Naive thymus-derived CD8-positive, alpha-beta T cell (primary cell): ENCODE results near the gene HEMK1. TPM values are rescaled to one million over a fixed set of nuclear protein-coding genes. Genes with fewer than 3 reads are reported as not detected.
A peak's percentile ranks its signal among the peaks of the same experiment; 100 is the strongest.

Experiments used
- ATAC-seq, 2 donors: fragments of 150-1000 bp; cut with Tn5 transposase in 1 of 2; sonication (Bioruptor Pico), chemical (Tn5 transposase) in 1 of 2; 1 replicate in 1 of 2; 2 replicates in 1 of 2; pipeline ENCODE4 v1.10.0; 2021; ENCODE audit warnings: mild to moderate bottlenecking in 2 of 2, moderate library complexity in 2 of 2
- POLR2A ChIA-PET: fragments of 350-600 bp; sonication (Branson Sonifier 250); formaldehyde crosslinking; loops from one replicate; lab custom pipeline; 2021; ENCODE audit warnings: antibody characterized with exemption; lab: Charles Lee
- DNase-seq, 10 donors: peaks; one replicate each; pipeline versions ENCODE4 v3.0.0 to v3.0.0-alpha.2; 2020 to 2022
- H3K27ac Mint-ChIP-seq, 10 donors: one replicate each; pipeline ENCODE4 v1.8.0; 2020 to 2022; ENCODE audit warnings: mild to moderate bottlenecking in 10 of 10, mixed read lengths in 10 of 10, moderate library complexity in 4 of 10, inconsistent platforms in 1 of 10
- H3K27me3 Mint-ChIP-seq, 5 donors: one replicate each; pipeline ENCODE4 v1.8.0; 2021 to 2022; ENCODE audit warnings: mixed read lengths in 5 of 5
- H3K36me3 Mint-ChIP-seq, 3 donors: one replicate each; pipeline ENCODE4 v1.8.0; 2020 to 2022; ENCODE audit warnings: mixed read lengths in 3 of 3, mild to moderate bottlenecking in 2 of 3, inconsistent platforms in 1 of 3
- H3K4me1 Mint-ChIP-seq, 4 donors: one replicate each; pipeline ENCODE4 v1.8.0; 2021 to 2022; ENCODE audit warnings: mixed read lengths in 4 of 4
- H3K4me3 Mint-ChIP-seq, 10 donors: one replicate each; pipeline ENCODE4 v1.8.0; 2020 to 2022; ENCODE audit warnings: mild to moderate bottlenecking in 10 of 10, mixed read lengths in 10 of 10, moderate library complexity in 6 of 10, inconsistent platforms in 1 of 10
- H3K9me3 Mint-ChIP-seq, 9 donors: one replicate each; pipeline ENCODE4 v1.8.0; 2020 to 2022; ENCODE audit warnings: mixed read lengths in 9 of 9, mild to moderate bottlenecking in 3 of 9, inconsistent platforms in 1 of 9, moderate library complexity in 1 of 9
- polyA plus RNA-seq, 3 donors: library from polyadenylated mRNA; unstranded; fragments of 300-500 nt; fragmentation: Illumina TruSeq; gene quantifications; one replicate each; pipeline ENCODE4 v1.2.3, GENCODE V29; 2021
- total RNA-seq, 8 experiments: library from RNA in 2 of 8; stranded (reverse) in 2 of 8; gene quantifications; one replicate each; pipeline ENCODE4 v1.2.3 and lab custom pipeline; 2021 to 2026

The HEMK1 gene, protein sequence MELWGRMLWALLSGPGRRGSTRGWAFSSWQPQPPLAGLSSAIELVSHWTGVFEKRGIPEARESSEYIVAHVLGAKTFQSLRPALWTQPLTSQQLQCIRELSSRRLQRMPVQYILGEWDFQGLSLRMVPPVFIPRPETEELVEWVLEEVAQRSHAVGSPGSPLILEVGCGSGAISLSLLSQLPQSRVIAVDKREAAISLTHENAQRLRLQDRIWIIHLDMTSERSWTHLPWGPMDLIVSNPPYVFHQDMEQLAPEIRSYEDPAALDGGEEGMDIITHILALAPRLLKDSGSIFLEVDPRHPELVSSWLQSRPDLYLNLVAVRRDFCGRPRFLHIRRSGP
- total RNA-seq (10 to 100 TPM; 65.1 to 67.1 TPM), polyA plus RNA-seq (10 to 100 TPM; 20.2 to 43.1 (median 30.3) TPM), total RNA-seq (lab: John Stamatoyannopoulos, UW) (89.7 to 143 (median 105) reads per million in 6 experiments)

DNA sequence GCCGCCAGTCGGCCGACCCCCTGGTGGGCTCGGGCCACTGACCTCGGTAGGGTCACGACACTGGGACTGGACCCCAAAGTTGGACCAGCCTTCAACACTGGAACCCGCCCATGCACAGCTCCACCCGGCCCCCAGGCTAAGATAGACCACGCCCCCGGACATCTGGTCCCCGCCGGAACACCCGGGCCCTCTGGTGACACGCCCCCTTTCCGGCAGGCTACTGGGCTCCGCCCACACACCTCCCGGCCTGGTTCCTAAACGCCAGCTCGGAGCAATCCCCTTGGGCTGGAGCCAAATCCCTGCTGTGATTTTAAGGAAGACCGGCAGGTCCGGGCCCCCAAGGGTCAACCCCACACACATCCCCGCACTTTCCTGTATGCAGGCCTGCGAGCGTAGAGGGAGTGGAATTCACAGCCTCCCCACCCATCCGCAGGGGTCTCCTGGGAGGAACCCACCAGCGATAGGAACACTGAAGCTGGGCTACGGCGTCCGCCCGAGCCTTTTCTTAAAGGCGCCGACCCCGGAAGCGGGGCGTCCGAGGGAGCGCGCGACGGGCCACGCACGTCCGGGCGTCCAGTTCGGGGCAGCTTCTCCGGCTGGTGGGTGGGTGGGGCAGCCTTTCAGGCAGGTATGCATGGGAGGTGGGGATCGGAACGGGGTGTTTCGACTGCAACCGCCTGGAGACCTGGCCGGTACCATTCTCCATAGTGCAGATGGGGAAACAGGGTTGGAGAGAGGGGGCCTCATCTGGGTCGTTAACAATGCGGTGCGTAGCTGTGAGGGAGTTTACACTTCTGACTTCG is at the start of gene HEMK1:
Gene HEMK1, plus strand, starts transcription at position 576 of the 803 bp plus-strand sequence. CDS start 1,583 bp downstream, outside the sequence.
- peaks cover 36 to 79% (median 72%) of the 10 kb centered on the region in 4 donors for H3K4me1 Mint-ChIP-seq
- H3K27ac Mint-ChIP-seq, result peak within 1 kb of the TSS; percentile 93 to 98 (median 96)
- H3K27me3 Mint-ChIP-seq, result no peaks in the 10 kb centered on the region
- peaks cover 0 to 3% (median 0%) of the 10 kb centered on the region in 3 donors for H3K36me3 Mint-ChIP-seq
- peak; percentile 88 to 96 (median 93) for DNase-seq
- ATAC-seq, result peak; percentile 62 to 67
- no peaks in the 10 kb centered on the region for H3K9me3 Mint-ChIP-seq
- POLR2A ChIA-PET, result interaction anchor here (0.5 to 18.7 kb wide), 33 partner anchors 8 to 1426 kb away, joined by 3 to 623 read pairs (median 4); partner anchors contain the start of genes CACNA2D2, CISH, CYB561D2 and DOCK3
- peak within 1 kb of the TSS; percentile 92 to 98 (median 97) for H3K4me3 Mint-ChIP-seq

DNA sequence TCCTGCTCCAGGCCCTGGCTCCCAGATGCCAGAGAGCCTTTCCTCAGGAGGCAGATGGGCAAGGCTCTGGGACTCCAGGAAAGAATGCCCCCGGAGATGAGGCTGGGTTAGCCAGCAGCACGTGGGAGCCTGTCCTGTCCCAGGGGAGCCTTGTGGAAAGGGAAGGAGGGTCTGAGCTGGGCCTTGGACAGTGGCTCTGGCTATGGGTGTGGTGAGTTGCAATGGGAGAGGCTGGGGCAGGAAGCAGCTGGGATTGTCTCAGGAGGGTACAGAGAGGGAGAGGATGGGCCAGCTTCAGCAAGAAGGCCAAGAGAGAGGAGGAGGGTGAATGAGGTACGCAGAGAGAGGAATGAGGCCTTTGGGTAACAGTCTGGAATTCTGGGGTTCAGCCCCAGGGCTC is 48.5 kb upstream of the HEMK1 start:
- Mint-ChIP-seq H3K36me3 (no peaks in the 10 kb centered on the region), H3K27me3 (peaks cover 0 to 3% (median 0%) of the 10 kb centered on the region in 5 donors)

DNA sequence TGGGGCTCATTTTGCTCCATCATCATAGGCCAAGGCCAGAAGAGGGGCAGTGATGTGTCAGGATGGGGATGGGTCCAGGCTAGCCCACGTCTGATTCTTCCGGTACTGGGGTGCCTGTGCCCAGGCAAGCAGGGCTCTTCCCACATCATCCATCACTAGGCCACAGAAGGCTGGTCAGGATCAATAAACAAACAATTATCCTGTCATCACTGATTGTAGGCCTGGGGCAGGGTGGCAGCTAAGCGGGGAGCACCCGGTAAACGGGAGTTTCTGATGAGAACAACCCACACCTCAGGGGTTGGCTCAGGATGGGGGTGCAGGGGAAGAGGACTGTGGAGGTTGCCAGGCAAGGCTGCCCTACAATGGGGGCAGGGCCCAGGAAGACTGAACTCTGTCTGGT is 47.8 kb upstream of the HEMK1 start:
- H3K27me3 Mint-ChIP-seq, result peaks cover 0 to 3% (median 0%) of the 10 kb centered on the region in 5 donors
- ATAC-seq (no peak), DNase-seq (no peak)
- POLR2A ChIA-PET, result interaction anchor here (0.7 kb wide), 1 partner anchor 19 kb away, joined by 5 read pairs; no protein-coding TSS in a partner anchor
- no peak overlapping the region for H3K4me3 Mint-ChIP-seq
- no peaks in the 10 kb centered on the region for H3K36me3 Mint-ChIP-seq
- peak overlapping the region in 1 of 10 donors; percentile 46 for H3K27ac Mint-ChIP-seq
- no peaks in the 10 kb centered on the region for H3K9me3 Mint-ChIP-seq
- H3K4me1 Mint-ChIP-seq, result peaks cover 6 to 14% (median 8%) of the 10 kb centered on the region in 4 donors

More for the DNA sequence above, 48.5 kb upstream of the HEMK1 start:
- no peaks in the 10 kb centered on the region for H3K9me3 Mint-ChIP-seq
- peaks cover 8 to 18% (median 14%) of the 10 kb centered on the region in 4 donors for H3K4me1 Mint-ChIP-seq
- POLR2A ChIA-PET, result no interaction called here
- ATAC-seq (no peak), DNase-seq (no peak)
- no peak overlapping the region for H3K4me3 Mint-ChIP-seq
- peak overlapping the region in 1 of 10 donors; percentile 22 for H3K27ac Mint-ChIP-seq

DNA sequence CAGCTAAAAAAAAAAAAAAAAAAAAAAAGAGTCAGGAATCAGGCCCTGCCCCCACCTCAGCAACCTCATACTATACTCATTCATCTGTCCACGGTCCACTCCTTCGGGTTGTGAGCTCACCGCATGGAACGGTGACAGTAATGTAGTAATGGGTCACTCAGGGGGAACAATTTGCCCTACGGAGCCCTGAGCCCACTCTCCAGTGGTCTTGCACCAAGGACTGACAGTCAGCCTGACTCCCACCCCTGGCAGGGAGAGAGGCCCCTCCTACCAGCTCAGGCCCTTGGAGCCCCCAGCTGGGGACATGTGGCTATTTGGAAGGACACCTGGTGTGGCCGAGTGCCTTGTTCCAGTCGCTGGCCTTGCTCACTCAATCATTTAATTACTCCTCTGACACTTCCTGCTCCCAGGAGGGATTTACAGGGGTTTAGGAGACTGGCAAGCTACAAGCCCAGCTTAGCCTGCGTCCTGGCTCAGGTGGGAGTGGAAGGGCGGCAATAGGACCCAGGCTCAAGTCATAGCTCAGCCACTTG is 46.0 kb upstream of the HEMK1 start:
- H3K4me1 Mint-ChIP-seq, result peaks cover 5 to 10% (median 7%) of the 10 kb centered on the region in 4 donors
- DNase-seq, result no peak

DNA sequence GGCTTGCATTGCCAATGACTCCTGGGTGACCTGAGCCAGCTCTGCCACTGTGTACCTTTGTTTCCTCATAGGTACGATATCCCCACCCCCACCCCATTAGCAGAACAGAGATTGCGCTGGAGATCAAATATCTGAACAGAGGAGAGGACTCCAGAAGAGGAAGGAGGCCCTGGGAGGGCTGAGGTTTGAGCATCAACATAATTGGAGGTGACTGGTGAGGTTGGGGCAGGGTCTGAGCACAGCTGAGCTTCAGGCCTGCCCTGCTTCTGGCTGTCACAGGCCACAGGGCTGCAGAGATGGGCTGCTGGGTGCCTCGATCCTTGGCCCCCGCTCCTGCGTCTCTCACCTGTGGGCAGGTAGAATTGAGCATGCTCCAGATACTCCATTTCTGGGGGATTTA is 44.6 kb upstream of the HEMK1 start:
- Mint-ChIP-seq H3K36me3 (no peaks in the 10 kb centered on the region), H3K27ac (no peak overlapping the region), H3K9me3 (no peaks in the 10 kb centered on the region), H3K27me3 (peaks cover 6 to 25% (median 10%) of the 10 kb centered on the region in 5 donors), H3K4me1 (peaks cover 0 to 3% (median 0%) of the 10 kb centered on the region in 4 donors), H3K4me3 (no peak overlapping the region)
- no peak for DNase-seq
- POLR2A ChIA-PET, result interaction anchor here (0.7 kb wide), 1 partner anchor 141 kb away, joined by 3 read pairs; no protein-coding TSS in a partner anchor
- no peak for ATAC-seq

More for the DNA sequence above, 46.0 kb upstream of the HEMK1 start:
- no peak for ATAC-seq
- no peaks in the 10 kb centered on the region for H3K36me3 Mint-ChIP-seq
- no peak overlapping the region for H3K27ac Mint-ChIP-seq
- POLR2A ChIA-PET, result interaction anchor here (0.7 to 1.0 kb wide), 2 partner anchors 182 to 269 kb away, joined by 3 to 4 read pairs; partner anchors contain the start of gene RASSF1
- no peaks in the 10 kb centered on the region for H3K9me3 Mint-ChIP-seq
- H3K27me3 Mint-ChIP-seq, result peaks cover 0 to 11% (median 1%) of the 10 kb centered on the region in 5 donors
- H3K4me3 Mint-ChIP-seq, result no peak overlapping the region

DNA sequence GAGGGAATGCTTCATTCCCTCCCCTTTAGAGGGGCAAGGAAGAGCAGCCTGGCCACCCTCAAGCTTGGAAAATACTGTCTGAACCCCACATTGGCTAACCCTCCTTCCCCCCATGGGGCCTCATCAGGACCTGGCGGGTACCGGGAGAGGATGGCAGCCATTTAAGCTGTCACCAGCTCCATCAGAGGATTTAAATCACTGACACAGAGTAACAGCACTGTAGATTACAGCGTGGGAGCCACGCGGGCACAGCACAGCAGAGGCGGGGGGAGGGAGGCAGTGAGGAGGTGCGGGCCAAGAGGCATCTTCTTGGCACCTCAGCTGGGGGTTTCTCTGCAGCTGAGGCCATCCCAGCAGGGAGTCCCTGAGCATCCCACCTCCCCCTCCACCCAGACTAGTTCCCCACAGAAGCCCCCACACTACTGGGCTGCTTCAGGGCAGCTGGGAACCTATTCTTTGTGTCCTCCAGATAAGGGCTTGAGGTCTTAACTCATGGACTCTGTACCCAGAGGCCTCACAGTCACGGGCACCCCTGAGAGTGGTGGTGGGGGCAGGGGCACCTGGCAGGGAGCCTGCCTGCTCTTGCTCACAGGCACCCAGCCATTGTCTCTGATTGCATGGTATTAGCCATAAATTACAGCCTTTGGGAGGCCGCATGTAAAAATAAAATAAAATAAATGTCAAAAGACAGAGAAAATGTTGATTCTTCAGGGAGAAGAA is 44.0 kb upstream of the HEMK1 start:
- H3K9me3 Mint-ChIP-seq, result no peaks in the 10 kb centered on the region
- no peak overlapping the region for H3K27ac Mint-ChIP-seq
- DNase-seq (no peak), ATAC-seq (no peak)
- H3K27me3 Mint-ChIP-seq, result peaks cover 7 to 30% (median 11%) of the 10 kb centered on the region in 5 donors
- POLR2A ChIA-PET, result no interaction called here
- H3K4me1 Mint-ChIP-seq, result peaks cover 0 to 2% (median 0%) of the 10 kb centered on the region in 4 donors
- no peak overlapping the region for H3K4me3 Mint-ChIP-seq
- H3K36me3 Mint-ChIP-seq, result no peaks in the 10 kb centered on the region

DNA sequence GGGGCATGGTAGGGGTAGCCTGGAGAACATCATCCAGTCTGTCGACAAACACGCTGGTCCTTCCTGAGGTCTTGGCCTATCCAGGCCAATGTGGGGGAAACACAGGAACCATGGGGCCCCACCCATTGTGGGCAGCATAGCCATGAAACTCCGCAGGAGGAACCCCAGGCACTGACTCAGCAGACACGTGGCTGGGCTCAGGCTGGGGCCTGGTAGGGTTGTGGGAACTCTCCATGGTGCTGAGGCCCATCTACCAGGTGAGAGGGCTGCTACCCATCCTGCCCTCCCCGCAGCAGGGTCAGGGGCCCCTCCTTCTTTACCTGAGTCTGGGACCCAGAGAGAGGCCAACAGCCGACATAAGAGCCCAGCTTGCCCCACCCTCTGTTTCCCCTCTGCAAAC is 43.3 kb upstream of the HEMK1 start:
- Mint-ChIP-seq H3K36me3 (no peaks in the 10 kb centered on the region), H3K9me3 (no peaks in the 10 kb centered on the region), H3K27me3 (peaks cover 7 to 30% (median 13%) of the 10 kb centered on the region in 5 donors), H3K4me3 (no peak overlapping the region), H3K27ac (no peak overlapping the region), H3K4me1 (peaks cover 0 to 2% (median 1%) of the 10 kb centered on the region in 4 donors)
- DNase-seq (peak in 3 of 10 donors; percentile 22 to 33 (median 22)), ATAC-seq (peak in 1 of 2 donors; percentile 50)
- POLR2A ChIA-PET, result no interaction called here

DNA sequence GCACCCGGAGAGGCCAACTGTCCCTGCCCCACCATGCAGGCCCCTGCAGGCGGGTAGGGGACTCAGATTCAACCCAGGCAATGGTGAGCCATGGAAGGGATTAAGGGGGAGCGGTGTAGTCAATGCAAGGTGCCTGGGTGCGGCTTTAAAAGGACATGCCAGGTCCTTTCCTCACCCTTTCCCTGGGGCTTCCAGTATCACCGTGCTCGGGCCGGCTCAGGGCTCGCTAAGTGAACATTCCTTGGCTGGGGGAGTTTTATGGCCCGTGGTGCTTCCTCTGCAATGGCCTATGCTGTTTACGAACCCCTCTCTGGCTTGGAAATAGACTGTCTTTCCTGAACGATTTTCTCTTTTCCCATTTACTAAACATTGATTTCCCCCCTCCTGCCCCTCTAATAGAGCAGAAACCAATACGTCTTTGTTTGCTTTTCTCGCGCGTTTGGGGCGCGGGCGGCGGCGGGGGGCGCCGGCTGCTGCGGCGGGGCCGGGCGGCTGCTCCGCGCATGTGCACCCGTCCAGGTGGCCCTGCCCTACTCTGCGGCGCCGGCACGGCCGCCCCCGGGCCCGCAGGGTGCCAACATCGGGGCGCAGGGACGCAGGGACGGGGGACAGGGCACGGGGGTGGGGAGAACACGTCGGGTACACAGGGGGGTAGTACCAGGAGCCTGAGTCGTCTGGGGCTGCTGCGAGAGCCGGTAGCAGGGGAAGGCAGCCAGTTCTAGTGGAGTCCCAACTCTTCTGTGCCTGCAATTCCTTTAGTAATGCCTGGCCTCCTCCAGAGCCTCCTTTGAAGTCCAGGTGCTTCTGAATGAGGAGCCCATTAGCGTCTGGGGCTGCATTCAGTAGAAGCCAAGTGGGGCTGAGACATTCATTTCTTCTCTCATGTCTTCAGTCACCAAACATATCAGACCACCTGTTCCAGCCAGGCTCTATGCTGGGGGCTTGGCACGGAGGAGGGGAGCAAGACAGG is 39.0 kb upstream of the HEMK1 start:
- POLR2A ChIA-PET, result no interaction called here
- H3K4me3 Mint-ChIP-seq, result no peak overlapping the region
- ATAC-seq, result no peak

DNA sequence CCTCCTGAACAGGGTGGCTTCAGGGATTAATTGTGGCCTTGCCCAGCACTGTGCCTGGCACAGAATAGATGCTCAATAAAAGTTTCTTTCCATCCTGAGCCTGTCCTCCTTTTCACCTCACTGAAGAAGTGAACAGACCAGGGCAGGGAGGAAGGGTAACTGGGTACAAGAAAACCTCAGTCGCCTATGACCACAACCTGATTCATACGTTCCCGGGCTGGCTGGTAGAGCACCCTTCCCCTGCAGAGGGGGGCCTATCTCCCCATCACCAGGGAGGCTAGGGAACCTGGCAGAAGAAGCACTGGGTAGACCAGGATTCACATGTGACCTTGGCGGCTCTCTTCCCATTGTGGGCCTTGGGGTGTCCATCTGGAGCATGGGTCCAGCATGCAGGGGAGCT is 38.1 kb upstream of the HEMK1 start:
- DNase-seq (no peak), ATAC-seq (no peak)
- Mint-ChIP-seq H3K9me3 (no peaks in the 10 kb centered on the region), H3K4me3 (no peak overlapping the region), H3K27ac (no peak overlapping the region), H3K4me1 (peaks cover 0 to 2% (median 0%) of the 10 kb centered on the region in 4 donors), H3K36me3 (no peaks in the 10 kb centered on the region), H3K27me3 (peaks cover 7 to 42% (median 24%) of the 10 kb centered on the region in 5 donors)
- POLR2A ChIA-PET, result no interaction called here

More for the DNA sequence above, 39.0 kb upstream of the HEMK1 start:
- Mint-ChIP-seq H3K4me1 (peaks cover 0 to 2% (median 1%) of the 10 kb centered on the region in 4 donors), H3K9me3 (no peaks in the 10 kb centered on the region), H3K27me3 (peaks cover 7 to 42% (median 24%) of the 10 kb centered on the region in 5 donors), H3K27ac (no peak overlapping the region), H3K36me3 (no peaks in the 10 kb centered on the region)
- DNase-seq, result no peak

DNA sequence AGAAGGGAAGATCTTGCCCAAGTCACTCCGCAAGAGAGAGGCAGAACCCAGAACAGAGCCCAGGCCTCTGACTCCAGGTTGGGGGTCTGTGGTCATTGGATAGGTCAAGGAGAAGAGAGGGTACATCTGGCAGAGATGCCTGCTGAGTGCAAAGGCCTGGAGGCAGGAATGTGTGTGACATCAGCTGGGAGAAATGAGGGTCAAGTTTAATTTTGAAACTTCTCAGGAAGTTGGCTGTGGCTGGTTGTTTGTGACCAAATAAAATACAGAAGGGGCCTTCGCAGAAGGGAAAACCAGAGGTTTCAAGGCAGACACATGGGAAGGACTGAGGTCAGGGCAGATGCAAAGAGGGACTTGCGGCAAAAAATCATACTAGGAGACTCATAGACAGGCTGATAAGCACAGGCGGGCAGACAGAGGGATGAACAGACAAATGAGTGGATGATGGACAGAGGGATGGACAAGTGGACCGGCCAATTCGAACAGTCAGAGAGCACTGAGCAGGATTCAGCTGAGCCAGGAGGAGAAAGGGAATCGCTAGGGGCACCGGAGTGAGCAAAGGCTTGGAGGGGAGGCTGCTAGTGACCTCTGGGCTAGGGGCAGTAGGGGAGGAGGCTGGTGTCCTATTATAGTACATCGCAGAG is 37.1 kb upstream of the HEMK1 start:
- Mint-ChIP-seq H3K27ac (no peak overlapping the region), H3K36me3 (no peaks in the 10 kb centered on the region), H3K27me3 (peaks cover 9 to 49% (median 32%) of the 10 kb centered on the region in 5 donors), H3K4me3 (no peak overlapping the region), H3K4me1 (peaks cover 0 to 2% (median 0%) of the 10 kb centered on the region in 4 donors), H3K9me3 (no peaks in the 10 kb centered on the region)
- POLR2A ChIA-PET, result no interaction called here
- ATAC-seq, result no peak
- DNase-seq, result no peak
